NCI-H2196 treated with DMSO at 0.1 percent for 48 hours (cell line): ENCODE results near the gene RNF32.
"Not testable (repeated sequence)": the region's sequence is repeated elsewhere in the genome, so short reads cannot be mapped to it uniquely, and the experiment has no call there.

Source experiments
- DNase-seq: peaks from one replicate; lab custom pipeline; 2025; ENCODE audit not compliant: unreplicated experiment; lab: John Stamatoyannopoulos, UW

The RNF32 gene

DNA sequence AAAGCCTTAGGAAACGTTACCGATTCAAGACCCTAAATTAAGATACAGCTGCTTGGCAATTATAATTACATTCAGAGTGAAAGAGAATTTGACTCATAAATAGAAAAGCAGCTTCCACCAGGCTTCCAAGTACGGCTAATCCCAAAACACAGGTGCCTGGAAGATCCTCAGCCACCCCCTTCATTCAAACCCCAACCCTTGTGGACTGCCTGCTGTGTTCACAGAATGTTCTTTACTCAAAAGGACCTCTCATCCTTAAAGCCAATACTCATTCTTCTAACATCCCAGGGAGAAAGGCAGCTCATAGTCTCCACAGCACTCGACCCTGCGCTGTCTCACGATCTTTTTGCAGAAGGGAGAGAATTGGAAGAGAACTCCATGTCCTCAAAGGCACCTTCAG, 32.9 kb downstream of the RNF32 start:
- no peak for DNase-seq

DNA sequence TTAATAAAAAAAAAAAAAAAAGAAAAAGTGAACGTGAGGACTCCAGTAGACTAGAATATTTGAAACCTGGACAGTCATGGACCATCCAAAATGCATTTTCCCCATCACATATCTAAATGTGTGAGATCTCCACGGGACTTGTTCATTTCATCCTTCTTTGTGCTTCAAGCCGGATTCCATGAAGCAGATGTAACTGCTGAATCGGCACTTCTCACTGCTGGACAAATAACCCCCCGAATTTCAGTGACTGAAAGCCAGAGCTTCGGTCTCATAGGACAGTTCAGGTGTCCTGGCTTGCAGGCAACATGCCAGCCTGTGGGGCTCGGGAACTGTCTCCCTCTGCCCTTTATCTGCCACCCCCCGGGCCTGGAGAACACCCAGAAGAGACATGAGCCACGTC, 33.3 kb downstream of the RNF32 start:
- no peak for DNase-seq

- DNase-seq = no peak
Observed at GRCh38 chr7:156675721-156676120, 35.1 kb downstream of the RNF32 start.

- no peak for DNase-seq
Observed at GRCh38 chr7:156676263-156676662, 35.7 kb downstream of the RNF32 start.

GRCh38 chr7:156677374-156678054, 36.9 kb downstream of the RNF32 start:
- no peak for DNase-seq

- DNase-seq = no peak
Observed at GRCh38 chr7:156680281-156680680, 39.7 kb downstream of the RNF32 start.

- DNase-seq = no peak
Observed at GRCh38 chr7:156682928-156683327, 42.4 kb downstream of the RNF32 start.

DNA sequence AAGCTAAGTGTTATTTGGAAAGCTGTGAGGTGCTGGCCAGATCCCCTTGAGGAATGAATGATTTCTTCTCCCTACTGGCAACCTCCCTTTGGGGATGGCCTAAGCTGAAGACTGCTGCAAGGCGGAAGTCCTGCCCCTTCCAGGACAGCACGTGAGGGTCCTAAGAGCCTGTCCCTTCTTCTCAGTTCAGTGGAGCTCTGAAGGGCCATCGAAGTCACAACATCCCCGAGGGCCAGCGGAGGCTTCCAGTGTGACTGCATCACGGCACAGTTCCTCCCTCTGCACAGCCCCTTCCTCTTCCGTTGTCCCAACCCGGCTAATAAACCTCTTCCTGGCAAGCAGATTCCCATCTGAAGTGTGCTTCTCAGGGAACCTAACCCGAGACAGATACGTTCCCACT, 43.7 kb downstream of the RNF32 start:
- no peak for DNase-seq

DNA sequence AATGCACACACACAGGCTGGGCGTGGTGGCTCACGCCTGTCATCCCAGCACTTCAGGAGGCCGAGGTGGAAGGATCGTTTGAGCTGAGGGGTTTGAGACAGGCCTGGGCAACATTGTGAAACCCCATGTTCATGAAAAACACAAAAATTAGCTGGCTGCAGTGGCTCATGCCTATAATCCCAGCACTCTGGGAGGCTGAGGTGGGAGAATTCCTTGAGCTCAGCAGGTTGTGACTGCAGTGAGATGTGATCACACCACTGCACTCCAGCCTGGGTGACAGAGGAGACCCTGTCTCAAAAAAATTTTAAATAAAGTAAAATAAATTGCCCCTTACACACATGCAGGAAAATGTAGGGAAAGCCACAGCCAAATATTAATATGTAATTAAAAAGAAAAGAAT, 44.1 kb downstream of the RNF32 start:
- no peak for DNase-seq

GRCh38 chr7:156691764-156692163, 51.2 kb downstream of the RNF32 start:
- no peak for DNase-seq

DNA sequence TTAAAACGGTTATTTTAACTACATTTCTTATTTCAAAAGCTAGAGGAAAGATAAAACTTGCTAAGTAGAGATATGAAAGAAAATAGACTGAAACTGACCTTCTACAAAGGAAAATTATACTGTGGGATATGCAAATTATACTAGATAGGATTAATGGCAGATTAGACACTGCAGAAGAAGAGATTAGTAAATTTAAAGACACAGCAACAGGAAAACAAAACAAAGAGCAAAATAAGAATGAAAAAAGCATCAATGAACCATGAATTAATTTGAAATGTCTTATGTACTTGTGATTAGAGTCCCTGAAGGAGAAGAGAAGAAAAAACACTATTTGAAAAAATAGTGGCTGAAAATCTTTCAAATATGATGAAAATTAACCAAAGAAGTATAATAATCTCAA, 52.3 kb downstream of the RNF32 start:
- no peak for DNase-seq

- DNase-seq = no peak
Observed at GRCh38 chr7:156693627-156694026, 53.1 kb downstream of the RNF32 start.

GRCh38 chr7:156697283-156697682, 56.7 kb downstream of the RNF32 start:
- not testable (repeated sequence) for DNase-seq

GRCh38 chr7:156698512-156698911, 57.9 kb downstream of the RNF32 start:
- not testable (repeated sequence) for DNase-seq

DNA sequence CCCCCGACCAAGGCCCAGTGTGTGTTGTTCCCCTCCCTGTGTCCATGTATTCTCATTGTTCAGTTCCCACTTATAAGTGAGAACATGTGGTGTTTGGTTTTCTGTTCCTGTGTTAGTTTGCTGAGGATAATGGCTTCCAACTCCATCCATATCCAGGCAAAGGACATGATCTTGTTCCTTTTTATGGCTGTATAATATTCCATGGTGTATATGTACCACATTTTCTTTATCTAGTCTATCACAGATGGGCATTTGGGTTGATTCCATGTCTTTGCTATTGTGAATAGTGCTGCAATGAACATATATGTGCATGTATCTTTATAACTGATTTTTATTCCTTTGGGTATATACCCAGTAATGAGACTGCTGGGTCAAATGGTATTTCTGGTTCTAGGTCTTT, 61.2 kb downstream of the RNF32 start:
- not testable (repeated sequence) for DNase-seq

GRCh38 chr7:156702399-156702798, 61.8 kb downstream of the RNF32 start:
- DNase-seq = no peak

DNA sequence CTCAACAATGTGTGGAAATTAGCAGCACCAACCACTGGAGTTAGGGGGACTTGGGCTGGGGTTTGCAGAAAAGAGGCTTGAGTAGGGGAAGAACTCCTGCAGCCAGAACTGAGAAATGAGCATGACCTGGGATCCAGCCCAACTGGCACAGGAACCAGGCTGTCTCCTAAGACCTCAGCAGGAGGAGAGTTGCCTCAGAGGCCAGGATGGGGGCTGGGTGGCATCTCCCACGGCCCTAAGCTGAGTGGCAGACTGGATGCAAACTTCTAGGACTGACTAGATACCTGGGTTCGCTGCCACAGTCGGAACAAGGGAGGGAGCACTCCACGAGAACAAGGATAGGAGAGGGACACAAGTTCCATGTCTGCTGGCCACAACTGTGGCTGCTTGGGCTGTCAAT, 62.6 kb downstream of the RNF32 start:
- DNase-seq = no peak

GRCh38 chr7:156703773-156704482, 63.4 kb downstream of the RNF32 start:
- no peak for DNase-seq

- no peak for DNase-seq
Observed at GRCh38 chr7:156722043-156722826, 81.7 kb downstream of the RNF32 start.

- DNase-seq = no peak
Observed at GRCh38 chr7:156725073-156725472, 84.5 kb downstream of the RNF32 start.

DNA sequence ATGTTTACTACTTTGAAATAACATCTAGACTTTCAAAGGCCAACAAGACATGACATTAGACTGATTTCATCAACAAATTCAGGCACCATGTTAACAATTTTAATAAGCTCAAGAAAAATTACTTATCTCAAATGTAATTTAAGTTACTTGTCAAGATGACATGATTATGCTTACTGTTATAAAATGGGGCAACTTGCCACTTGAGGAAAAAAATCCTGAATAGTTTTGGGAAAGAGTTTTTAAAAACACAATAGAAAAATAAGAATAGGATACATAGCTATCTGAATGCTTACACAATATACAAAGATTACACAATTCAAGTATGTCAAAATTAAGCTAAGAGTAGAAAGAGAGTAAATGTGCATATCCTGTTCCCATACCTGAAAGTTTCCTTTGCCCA, 85.4 kb downstream of the RNF32 start:
- DNase-seq = no peak
